ENCODE measurements around the gene CKAP4.

DNA sequence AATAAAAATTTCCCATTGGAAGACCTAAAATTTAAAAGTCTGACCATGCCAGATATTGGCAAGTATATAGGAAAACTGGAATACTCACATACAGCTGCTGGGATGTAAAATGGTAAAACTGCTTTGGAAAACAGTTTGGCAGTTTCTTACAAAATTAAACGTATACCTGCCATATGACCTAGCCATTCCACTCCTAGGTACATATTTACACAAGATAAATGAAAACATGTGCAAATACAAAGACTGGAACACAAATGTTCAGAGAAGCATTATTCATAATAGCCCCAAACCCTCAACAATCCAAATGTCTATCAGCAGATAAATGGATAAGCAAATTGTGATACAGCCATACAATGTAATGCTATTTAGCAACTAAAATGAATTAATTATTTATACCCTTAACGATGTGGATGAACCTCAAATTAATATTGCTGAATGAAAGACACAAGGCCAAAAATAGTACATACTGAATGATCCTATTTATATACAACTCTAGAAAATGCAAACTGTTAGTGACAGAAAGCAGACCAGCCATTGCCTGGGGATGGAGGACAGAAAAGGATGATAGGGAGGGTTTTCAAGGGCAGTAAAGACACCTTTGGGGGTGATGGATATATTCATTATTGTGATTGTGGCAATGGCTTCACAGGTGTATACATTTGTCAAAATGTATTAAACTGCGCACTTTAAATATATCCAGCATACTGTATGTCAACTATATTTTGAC is 33.4 kb upstream of the CKAP4 start:
- TF ChIP-seq, protein P1, sequence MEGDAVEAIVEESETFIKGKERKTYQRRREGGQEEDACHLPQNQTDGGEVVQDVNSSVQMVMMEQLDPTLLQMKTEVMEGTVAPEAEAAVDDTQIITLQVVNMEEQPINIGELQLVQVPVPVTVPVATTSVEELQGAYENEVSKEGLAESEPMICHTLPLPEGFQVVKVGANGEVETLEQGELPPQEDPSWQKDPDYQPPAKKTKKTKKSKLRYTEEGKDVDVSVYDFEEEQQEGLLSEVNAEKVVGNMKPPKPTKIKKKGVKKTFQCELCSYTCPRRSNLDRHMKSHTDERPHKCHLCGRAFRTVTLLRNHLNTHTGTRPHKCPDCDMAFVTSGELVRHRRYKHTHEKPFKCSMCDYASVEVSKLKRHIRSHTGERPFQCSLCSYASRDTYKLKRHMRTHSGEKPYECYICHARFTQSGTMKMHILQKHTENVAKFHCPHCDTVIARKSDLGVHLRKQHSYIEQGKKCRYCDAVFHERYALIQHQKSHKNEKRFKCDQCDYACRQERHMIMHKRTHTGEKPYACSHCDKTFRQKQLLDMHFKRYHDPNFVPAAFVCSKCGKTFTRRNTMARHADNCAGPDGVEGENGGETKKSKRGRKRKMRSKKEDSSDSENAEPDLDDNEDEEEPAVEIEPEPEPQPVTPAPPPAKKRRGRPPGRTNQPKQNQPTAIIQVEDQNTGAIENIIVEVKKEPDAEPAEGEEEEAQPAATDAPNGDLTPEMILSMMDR (IDR thresholded peaks at IDR 0.05; ENCODE audit: low read length): no peak
- no peak for TF ChIP-seq EZH2 (IDR thresholded peaks at IDR 0.05; ENCODE audit: borderline replicate concordance, low read length)

All from OCI-LY1 (cell line).